Daoy (cell line): ENCODE measurements around the gene GNPDA1. TPM values are rescaled to one million over a fixed set of nuclear protein-coding genes. Genes with fewer than 3 reads are reported as not detected.

ENCODE experiments used
- DNase-seq: peaks from one replicate; pipeline ENCODE4 v3.0.0-alpha.2; 2015; ENCODE audit warnings: low read depth
- total RNA-seq: library from RNA; depleted of rRNA; stranded (reverse); fragments of >200 nt; shearing (Covaris generic); gene quantifications from 2 replicates; pipeline ENCODE4 v1.2.3, GENCODE V29; 2014

Gene GNPDA1
- total RNA-seq, 1 experiment from 2014 or later = 43.5 TPM

DNA sequence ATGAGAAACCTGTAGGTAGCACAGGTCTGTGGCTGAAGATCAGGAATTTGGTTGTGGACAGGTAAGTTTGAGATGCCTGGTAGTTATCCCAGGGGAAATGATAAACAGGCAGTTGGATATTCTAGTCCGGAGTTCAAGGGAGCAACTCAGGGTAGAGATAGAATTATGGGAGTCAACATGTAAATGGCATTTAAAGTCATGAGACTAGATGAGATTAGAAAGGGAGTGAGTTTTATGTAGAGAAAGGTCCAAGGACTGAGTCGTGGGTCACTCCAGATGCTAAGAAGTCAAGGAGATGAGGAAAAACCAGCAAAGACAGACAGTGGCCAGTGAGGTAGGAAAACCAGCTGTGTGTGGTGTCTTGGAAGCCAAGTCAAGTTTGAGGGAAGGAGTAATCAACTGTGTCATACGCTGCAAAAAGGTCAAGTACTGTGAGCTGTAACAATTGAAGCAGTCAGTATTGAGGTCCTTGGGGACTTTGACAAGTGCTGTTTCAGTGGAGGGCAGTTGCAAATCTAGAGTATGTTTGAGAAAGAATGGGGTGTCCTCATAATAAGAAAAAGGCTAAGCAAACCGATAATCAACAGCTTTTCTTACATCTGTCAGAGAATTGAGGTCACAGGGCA is 18.2 kb downstream of the GNPDA1 start:
- no peak for DNase-seq

DNA sequence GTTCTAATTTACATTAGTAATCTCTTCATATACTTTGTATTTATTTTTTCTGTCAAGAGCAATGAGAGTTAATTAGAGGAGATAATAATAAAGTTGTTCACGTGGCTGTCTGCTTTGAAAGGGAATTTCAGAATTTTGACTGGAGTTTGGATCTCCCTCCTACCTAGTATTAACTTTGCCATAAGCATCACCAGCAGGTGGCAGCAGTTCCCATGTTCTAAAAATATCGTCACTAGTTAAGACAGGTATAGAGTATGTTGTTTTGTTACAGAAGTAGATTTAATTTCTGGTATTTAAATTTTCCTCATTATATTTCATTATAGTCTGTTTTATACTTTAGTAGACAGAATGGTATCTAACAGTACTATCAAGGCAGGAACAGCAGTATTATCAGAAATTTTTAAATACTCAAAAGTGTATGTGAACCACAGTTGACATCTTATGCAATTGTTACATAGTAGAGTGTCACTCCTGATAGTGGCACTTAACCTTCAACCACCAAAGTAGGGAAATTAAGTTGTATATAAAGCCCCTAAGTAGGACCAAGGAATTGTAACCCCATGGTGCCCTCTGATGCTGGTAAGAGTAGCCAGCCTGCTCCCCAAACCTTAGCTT is 20.4 kb downstream of the GNPDA1 start:
- DNase-seq = peak; percentile 58

DNA sequence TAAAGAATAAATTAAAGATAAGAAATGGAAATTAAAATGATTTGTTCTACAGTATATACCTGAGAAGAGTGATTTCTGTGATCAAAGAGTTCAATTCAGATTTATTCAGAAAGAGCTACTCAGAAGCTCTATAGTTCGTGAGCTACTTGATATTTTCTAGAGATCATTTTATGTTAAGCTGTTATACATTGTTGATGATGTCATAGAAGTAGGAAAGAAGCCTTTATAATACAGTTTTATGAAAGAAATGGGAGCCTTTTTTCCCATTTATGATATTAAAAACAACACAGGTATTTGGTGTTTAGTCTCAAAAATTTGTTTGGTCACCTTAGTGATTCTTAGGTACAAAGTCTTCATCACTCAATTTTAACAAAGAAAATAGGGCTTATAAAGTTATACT is 23.1 kb downstream of the GNPDA1 start:
- no peak for DNase-seq

DNA sequence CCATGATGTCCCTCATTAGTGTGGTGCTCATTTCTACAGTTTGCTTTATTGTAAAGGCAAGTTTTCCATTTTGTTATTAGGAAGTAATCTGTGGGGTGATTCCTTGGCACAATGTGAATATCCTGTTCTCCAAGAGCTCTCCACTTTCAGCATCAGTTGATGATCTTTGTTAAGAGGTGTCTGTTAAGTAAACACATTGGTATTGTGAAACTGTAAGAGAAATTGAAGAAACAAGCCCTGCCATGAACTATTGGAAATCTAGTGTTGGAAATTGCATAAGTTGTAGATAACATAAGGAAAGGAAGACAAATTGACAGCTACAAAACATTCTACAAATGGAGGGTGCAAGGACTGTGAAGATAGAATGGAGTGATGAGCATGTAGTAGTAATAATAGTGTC is 26.8 kb downstream of the GNPDA1 start:
- DNase-seq = no peak

DNA sequence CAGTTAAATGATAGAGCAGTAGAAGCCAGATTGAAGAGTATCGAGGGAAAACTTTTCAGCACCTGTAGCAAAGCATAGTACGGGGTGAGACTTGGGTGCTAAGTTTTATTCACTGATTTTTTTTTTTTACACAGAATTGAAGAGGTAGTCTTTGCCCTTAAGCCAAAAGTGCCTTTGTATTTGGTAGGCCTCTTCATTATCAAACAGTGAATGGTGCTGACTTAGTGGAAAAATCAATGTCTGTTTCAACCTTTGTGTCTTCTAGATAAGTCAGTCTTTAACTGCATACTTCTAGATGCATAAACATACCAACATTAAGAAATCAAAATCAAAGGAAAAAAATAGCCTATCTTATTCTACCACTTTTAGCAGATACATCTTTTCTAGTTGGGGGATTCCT is 30.2 kb downstream of the GNPDA1 start:
- DNase-seq = no peak

DNA sequence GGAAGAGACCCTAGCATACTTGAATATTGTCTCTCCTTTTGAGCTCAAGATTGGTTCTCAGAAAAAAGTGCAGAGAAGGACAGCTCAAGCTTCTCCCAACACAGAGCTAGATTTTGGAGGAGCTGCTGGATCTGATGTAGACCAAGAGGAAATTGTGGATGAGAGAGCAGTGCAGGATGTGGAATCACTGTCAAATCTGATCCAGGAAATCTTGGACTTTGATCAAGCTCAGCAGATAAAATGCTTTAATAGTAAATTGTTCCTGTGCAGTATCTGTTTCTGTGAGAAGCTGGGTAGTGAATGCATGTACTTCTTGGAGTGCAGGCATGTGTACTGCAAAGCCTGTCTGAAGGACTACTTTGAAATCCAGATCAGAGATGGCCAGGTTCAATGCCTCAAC is 34.4 kb downstream of the GNPDA1 start:
- DNase-seq = no peak

DNA sequence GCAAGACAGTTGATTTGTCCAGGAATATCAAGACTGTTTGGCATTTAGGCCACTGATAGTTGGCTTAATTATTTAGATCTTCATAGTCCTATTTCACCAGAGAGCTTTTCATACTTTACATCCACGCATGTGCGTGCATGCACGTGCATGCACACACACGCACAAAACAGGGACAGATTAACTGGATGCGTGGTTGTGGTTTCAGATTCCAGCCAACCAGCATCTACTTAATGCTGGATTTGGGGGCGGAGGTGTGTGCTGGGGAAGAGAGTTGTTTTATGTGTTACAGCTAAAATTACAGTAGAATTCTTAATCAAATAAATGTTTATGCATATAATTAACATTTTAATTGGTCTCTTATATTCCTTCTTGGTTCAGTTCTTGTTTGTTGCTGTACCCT is 36.7 kb downstream of the GNPDA1 start:
- DNase-seq = no peak

DNA sequence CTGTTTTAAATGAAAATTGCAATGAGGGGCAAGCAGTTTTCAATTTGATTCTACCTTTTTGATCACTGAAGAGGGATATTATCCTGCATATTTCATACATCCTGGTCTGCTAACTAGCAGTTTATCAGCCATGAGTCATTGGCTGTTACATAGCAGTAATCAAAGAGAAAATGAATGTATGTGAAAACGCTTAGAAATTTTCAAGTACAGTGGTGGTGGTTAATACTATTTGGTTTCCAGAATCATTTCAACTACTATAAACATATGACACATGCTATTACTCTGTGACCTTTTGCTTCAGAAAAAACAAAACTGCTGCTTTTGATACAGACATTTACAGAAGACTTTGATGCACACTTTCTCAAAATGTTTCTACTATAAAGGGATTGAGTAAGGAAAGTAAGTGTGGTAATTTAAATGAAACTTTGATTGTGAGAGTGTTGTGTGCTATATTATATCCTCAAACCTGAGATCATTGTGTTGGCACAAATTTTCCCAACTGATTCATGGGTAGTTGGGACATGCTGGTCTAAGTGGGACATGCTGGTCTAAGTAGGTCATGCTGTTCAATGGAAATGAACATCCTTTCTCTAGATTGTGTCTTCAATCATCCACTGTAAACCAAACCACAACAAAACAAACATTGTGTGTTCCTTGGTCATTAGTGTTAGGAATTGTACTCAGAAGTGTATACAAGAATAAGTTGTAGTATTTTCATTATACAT is 38.8 kb downstream of the GNPDA1 start:
- peak; percentile 41 for DNase-seq

DNA sequence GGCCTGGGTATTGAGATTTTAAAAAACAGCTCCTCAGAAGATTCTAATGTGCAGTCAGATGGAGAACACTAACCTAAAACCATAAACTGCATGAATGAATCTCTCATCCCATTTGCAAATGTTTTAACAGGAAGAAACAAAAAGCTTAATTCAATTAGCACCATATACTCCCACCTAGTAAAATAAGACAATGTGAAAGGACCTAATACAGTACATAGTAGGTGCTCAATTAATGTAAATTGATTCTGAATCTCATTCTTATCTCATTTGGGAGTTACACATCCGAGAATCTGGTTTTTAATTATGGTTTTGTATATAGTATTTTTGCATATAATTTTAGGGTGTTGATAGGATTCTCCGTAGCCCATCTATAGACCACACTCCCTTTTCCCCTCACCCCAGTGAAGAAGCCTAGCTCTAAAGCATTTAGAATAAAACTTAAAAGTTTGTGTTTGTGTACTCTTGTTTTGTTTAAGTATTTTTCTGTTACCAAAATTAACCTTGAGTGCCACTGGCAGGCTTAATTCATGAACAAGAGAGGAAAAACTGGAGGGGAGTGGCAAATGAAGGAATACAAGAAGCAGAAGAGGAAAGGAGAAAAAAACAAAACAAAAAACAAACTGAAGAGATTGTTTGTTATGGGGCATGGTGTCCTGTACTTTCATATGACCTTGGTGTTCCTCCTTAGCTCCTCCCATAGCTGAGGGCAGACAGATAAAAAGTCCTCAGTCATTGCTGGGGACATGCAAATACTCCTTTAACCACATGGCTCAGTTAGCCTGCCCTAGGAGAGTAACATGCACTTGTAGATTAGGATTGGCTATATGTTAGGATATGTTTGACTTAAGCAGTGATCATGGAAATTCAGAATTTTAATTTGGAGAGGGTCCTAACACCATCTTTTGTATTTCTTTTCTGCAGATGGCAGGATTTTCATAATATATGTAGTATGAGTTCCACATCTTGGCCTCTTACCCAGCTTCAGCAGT is 42.8 kb downstream of the GNPDA1 start:
- DNase-seq = peak; percentile 18

DNA sequence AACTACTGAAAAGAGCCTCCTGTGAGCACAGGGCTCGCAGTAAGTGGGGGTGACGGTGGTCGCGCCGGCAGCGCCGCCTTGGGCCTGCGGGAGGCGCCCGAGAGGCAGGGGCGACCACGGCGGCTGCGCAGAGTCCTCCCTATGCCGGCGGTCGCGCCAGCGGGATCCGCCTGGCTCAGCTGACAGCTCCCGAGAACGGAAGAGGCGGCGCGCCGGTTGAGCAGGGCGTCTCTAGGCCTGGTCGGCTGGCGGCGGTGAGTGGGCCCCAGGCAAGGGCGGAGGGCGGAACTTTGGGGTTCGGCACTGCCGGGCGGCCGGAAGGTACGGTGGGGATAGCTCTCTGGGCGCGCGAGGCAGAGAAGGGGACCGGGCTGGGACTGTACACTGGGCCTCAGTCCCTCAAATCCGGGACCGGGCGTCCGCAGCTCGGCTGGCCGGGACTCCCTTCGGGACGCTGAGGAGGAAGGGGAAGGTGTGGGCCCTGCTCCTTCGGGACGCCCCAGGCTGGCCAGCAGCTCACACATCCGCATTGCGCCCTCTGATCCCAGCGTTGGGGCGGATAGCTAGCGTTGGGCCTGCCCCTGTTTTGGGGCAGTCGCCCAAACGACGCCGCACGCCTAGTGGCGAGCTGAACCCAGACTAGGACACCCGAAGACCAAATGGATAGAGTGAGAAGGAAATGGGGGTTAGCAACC is 43.8 kb downstream of the GNPDA1 start, which contains the start of gene RNF14:
TSS of gene RNF14 (plus strand) at position 192 of the 695 bp plus-strand sequence. CDS start 4,484 bp downstream, outside the sequence.
- peak; percentile 98 for DNase-seq

DNA sequence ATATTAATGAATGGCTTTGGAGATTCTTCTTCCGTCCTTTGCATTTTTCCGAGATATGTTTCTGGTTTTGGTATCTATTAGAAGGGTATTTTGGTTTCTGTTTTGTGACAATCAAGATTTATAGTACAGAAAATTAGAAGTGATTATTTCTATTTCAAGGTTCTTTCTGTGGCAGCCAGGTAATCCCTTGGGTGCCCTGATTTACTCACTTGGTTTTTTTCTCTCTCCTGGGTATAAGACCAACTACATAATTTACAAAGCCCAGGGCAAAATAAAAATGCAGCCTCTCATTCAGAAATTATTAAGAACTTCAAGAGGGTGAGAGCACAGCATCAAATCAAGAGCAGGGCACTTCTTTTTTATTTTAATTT is 45.9 kb downstream of the GNPDA1 start:
- no peak for DNase-seq

DNA sequence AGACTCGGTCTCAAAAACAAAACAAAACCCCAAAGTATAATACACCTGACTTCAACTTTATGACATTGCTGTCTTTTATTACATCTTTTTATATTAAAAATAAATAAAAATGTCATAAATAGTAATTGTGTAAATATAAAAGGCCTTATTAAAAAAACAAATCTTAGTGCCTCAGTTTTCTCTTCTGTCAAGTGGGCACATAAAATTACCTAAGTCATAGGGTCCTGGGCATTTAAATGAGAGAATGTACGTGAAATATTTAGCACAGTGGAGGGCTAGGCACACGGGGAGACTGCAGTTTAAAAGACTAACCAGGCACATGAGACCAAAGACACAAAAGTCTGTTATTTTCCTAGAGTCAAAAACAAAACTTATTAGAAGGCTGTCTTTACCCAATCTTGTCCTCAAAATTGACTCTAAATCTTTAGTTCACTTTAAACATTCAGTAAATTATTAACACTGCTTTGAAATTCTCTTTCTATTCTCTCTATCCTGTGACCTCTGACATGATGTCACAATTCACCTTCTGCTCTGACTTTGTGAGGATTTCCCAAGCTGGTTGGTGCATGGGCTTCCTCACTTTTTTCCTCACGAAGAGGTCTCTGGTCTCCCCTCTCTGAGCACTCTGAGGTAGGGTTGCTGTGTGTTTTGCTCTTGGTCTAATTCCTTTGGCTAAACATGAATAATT is 46.4 kb downstream of the GNPDA1 start:
- no peak for DNase-seq

DNA sequence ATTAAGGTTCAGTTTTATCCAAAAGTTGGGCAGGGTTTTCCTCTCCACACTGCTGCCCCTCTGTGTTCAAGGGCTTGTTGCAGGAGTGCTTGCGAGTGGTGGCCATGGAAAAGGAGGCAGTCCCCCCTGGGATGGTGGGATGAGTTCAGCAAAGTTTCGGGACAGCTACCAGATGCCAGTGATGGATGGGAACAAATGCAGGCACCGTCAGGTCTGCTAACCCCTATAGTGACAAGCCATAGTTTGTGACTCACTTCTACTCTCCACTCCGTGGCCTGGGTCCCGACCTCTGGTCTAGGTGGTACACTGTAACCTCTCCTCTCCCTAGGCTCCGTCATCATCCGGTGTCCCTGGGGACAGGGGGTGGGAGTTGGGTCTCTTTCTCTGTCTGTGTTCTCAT is 47.8 kb downstream of the GNPDA1 start:
- no peak for DNase-seq

DNA sequence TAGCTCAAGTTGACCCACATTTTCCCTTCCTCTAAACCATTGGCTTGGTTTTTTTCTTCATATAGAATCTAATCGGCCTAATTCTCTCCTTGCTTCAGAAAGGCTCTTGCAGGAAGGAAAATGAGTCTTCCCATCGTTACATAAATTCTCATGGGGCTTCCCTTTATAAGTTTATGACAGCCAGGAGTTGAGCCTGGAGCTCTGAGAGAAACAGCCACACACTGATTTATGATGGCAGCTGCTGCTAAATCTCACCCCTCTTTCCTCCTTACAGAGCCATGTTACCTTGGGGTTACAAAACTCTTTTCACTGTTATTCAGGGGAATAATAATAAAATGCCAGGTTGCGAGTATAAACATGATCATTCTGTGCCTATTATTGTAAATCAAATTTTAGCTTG is 49.1 kb downstream of the GNPDA1 start:
- no peak for DNase-seq

DNA sequence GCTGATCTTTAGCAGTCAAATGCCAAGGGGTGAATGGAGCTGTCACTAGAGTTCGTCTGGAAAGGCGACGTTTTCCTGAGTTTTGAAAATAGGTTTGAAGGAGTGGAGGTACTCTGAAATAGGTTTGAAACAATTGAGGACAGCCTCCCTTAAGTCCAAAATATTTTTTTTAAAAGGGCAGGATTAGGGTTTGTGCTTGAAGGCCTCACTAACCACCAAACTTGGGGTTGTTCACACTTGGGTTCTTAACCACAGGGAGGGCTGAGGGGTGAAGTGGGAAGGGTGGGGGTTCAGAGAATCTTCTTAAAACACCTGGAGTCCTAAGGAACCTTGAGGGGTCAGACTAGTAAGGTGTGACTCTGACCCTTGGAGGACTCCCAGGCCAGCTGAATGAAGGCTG is 51.4 kb downstream of the GNPDA1 start:
- no peak for DNase-seq

DNA sequence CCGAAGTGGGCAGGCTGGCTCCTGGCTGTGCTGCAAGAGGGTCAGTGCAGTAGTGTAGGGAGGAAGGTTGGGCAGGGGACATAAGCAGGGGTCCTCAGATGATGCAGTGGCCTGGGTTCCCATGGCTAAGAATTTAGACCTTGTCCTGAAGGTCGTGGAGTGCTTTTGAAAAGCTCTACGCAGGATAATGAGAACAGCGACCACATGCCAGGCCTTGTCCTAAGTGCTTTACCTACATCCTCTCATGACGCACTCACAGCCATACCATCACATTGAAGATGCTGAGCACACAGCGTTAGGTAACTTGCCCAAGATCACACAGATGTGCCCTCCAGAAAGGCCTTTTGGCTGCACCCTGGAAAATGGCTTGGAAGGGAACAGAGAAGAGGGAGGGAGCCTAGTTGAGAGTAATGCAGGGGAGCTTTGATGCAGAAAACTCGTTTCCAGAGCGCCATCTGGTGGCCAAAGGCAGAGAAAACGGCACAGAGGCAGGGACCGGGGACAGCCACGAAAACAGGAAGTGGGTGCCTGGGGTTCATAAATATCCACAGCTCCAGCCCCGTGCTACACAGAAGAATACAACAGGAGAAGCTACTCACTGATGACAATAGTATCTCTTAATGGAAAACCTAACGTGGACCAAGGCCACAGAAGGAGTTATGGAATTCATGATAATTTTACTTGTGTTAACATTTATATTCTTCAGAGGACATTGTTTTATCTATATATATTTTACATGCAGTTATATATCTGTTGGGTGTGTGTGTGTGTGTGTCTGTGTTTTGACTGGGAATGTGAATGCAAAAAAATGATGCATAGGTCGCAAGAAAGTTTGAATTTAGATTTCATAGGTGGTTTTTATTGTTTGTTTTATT is 52.1 kb downstream of the GNPDA1 start:
- peak; percentile 86 for DNase-seq

DNA sequence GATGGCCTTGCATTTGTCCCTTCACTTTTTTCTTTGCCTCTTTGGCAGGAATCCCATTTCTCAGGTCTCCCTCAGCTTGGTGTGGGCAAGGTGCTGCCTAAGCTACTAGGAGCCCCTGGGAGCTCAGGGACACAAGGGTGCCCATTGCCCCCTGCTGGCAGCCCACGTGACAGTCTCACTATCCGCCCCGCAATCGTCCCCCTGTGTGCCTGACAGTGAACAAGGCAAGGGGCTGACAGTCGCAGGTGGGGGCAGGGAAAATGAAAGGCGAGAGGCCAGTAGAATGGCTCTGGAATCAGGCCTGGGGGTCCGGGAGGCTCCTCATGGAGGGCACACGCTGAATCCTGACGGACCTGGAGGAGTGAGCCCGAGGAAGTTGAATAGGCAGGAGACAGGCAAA is 52.8 kb downstream of the GNPDA1 start:
- DNase-seq = no peak

DNA sequence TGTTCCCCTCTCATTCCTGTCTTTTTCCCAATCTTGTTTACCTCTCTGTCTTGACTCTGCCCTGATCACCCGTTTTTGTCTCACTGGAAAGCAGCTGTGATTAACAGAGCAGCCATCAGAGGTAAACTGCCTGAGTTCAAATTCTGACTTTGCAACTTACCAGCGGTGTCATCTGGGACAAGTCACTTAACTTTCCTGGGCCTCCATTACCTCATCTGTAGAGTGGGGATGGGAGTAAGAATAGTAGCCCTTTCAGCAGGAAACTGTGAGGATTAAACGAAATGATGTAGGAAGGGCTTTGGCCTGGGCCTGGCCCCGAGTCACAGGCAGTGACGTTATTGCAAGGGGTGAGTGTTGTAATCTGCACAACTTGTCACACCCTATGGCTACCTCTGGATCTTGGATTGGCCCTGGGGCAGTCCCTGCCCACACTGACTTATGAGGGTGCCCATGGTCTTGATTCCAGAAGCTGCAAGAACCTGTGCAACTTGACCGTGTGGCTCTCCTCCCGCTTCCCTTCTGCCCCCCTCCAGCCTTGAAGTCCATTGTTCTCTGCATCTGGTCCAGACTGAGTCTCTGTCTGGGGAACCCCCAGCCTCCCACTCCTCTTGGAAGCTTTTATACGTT is 54.2 kb downstream of the GNPDA1 start:
- peak; percentile 21 for DNase-seq

DNA sequence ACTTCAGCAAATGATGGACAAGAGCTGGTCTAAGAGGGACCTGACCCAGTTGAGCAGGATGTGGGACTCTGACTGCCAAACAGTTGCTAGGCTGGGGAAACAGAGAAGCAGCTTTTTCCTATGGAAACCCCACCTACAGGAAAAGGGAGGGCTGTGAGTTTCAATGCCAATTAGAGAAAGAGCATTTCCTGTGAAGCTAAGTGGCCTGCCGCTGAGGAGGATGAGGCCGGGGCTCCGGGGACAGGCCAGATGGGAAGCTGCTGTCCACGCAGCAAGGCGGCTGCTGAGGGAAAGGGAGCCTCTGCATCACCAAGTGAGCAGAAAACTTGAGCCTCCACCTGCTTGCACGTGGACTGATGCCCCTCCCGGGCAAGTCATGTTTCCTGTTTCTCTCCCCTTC is 54.7 kb downstream of the GNPDA1 start, which contains the start of gene PCDH12:
TSS of gene PCDH12 (minus strand) at position 90 of the 400 bp plus-strand sequence. CDS start 351 bp downstream, outside the sequence.
- DNase-seq = peak; percentile 27
